Natural killer cell (primary cell): ENCODE results near the gene TSPO2. TPM values are rescaled to one million over a fixed set of nuclear protein-coding genes. Genes with fewer than 3 reads are reported as not detected.

ENCODE experiments used
- ATAC-seq, 3 donors: fragments of 150-1000 bp in 2 of 3; fragments of 200-7000 bp in 1 of 3; cut with Tn5 transposase; 1 replicate in 1 of 3; 2 replicates in 2 of 3; pipeline ENCODE4 v1.10.0; 2021; ENCODE audit warnings: mild to moderate bottlenecking in 2 of 3, moderate library complexity in 2 of 3
- DNase-seq, 2 donors: peaks; one replicate each; pipeline versions ENCODE4 v3.0.0 to v3.0.0-alpha.2; 2013 to 2021; ENCODE audit warnings: mixed read lengths in 1 of 2
- H3K27ac ChIP-seq: one replicate; pipeline ENCODE4 v1.5.1; 2013; ENCODE audit warnings: mild to moderate bottlenecking, low read length
- H3K27me3 ChIP-seq: one replicate; pipeline ENCODE4 v1.6.1; 2013; ENCODE audit warnings: low read length; ENCODE audit not compliant: control insufficient read depth, insufficient read depth
- H3K36me3 ChIP-seq: one replicate; pipeline ENCODE4 v1.6.1; 2013; ENCODE audit warnings: low read length; ENCODE audit not compliant: control insufficient read depth, insufficient read depth
- H3K4me1 ChIP-seq: one replicate; pipeline ENCODE4 v1.6.1; 2013; ENCODE audit warnings: low read length; ENCODE audit not compliant: control insufficient read depth, insufficient read depth
- H3K4me3 ChIP-seq: one replicate; pipeline ENCODE4 v1.5.1; 2013; ENCODE audit warnings: low read length
- H3K9me3 ChIP-seq: one replicate; pipeline ENCODE4 v1.6.1; 2013; ENCODE audit warnings: low read length; ENCODE audit not compliant: control insufficient read depth, insufficient read depth
- H3K27ac Mint-ChIP-seq, 2 donors: one replicate each; pipeline ENCODE4 v1.8.0; 2022; ENCODE audit warnings: mild to moderate bottlenecking in 2 of 2, mixed read lengths in 2 of 2, moderate library complexity in 1 of 2
- H3K27me3 Mint-ChIP-seq, 2 donors: one replicate each; pipeline ENCODE4 v1.8.0; 2022; ENCODE audit warnings: low read depth in 2 of 2, mixed read lengths in 2 of 2
- H3K36me3 Mint-ChIP-seq: one replicate; pipeline ENCODE4 v1.8.0; 2022; ENCODE audit warnings: mixed read lengths
- H3K4me1 Mint-ChIP-seq, 2 donors: one replicate each; pipeline ENCODE4 v1.8.0; 2022; ENCODE audit warnings: mixed read lengths in 2 of 2
- H3K4me3 Mint-ChIP-seq: one replicate; pipeline ENCODE4 v1.8.0; 2022; ENCODE audit warnings: mild to moderate bottlenecking, moderate library complexity, mixed read lengths
- H3K9me3 Mint-ChIP-seq, 2 donors: one replicate each; pipeline ENCODE4 v1.8.0; 2022; ENCODE audit warnings: mixed read lengths in 2 of 2
- CTCF ChIP-seq: fragments of 200-600 bp; IDR thresholded peaks from one replicate; pipeline ENCODE4 v1.8.0; 2022; ENCODE audit warnings: antibody characterized with exemption
- WGBS: methylation state at CpG from one replicate; pipeline ENCODE4 v1.1.7; 2013; ENCODE audit warnings: missing lambda C conversion rate; ENCODE audit not compliant: insufficient coverage; 5-methylcytosine and 5-hydroxymethylcytosine counted together
- intact Hi-C: fragments of 100-400 bp; cut with micrococcal nuclease; formaldehyde crosslinking; loops from one replicate; pipeline ENCODE4 v1.14.2; 2022
- total RNA-seq, 4 donors: library from RNA; stranded (reverse); fragments of 120-200 nt in 1 of 4; gene quantifications; one replicate each; pipeline versions ENCODE4 v1.2.3 to v1.2.4, GENCODE V29; 2013 to 2022

Gene TSPO2
- total RNA-seq, 3 donors from 2014 or later (not counting 1 experiment from before 2014, with no cell fraction given) = not detected

GRCh38 chr6:41077536-41077935 is 35.3 kb downstream of the TSPO2 start:
- no peaks in the 10 kb centered on the region for H3K27me3 ChIP-seq
- no peak overlapping the region for H3K4me3 ChIP-seq
- H3K27me3 Mint-ChIP-seq = no peaks in the 10 kb centered on the region
- intact Hi-C loops = no loop called here
- H3K4me1 ChIP-seq = peaks cover 15% of the 10 kb centered on the region
- DNase-seq (no peak), ATAC-seq (no peak)
- no peak for TF ChIP-seq CTCF
- peak overlapping the region in 1 of 2 donors; percentile 55 for H3K27ac Mint-ChIP-seq
- no peak overlapping the region for H3K27ac ChIP-seq
- H3K36me3 Mint-ChIP-seq = peaks cover 6% of the 10 kb centered on the region
- no peak overlapping the region for H3K4me3 Mint-ChIP-seq
- no peaks in the 10 kb centered on the region for H3K9me3 ChIP-seq
- H3K9me3 Mint-ChIP-seq = no peaks in the 10 kb centered on the region
- peaks cover 16% of the 10 kb centered on the region for H3K36me3 ChIP-seq
- WGBS = 87% methylated on average over 2 of the region's 2 CpGs
- H3K4me1 Mint-ChIP-seq = peaks cover 53 to 65% of the 10 kb centered on the region in 2 donors

GRCh38 chr6:41078101-41078500 is 35.8 kb downstream of the TSPO2 start:
- no peaks in the 10 kb centered on the region for H3K27me3 ChIP-seq
- peaks cover 15% of the 10 kb centered on the region for H3K4me1 ChIP-seq
- Mint-ChIP-seq H3K27me3 (no peaks in the 10 kb centered on the region), H3K4me1 (peaks cover 50 to 69% of the 10 kb centered on the region in 2 donors), H3K4me3 (no peak overlapping the region), H3K36me3 (peaks cover 6% of the 10 kb centered on the region), H3K9me3 (no peaks in the 10 kb centered on the region), H3K27ac (no peak overlapping the region)
- H3K27ac ChIP-seq = no peak overlapping the region
- no peak for TF ChIP-seq CTCF
- H3K36me3 ChIP-seq = peaks cover 16% of the 10 kb centered on the region
- 90% methylated on average over 2 of the region's 3 CpGs for WGBS
- intact Hi-C loops = no loop called here
- no peak overlapping the region for H3K4me3 ChIP-seq
- DNase-seq (no peak), ATAC-seq (no peak)
- no peaks in the 10 kb centered on the region for H3K9me3 ChIP-seq

- Mint-ChIP-seq H3K4me3 (no peak overlapping the region), H3K4me1 (peaks cover 51 to 70% of the 10 kb centered on the region in 2 donors), H3K9me3 (no peaks in the 10 kb centered on the region), H3K36me3 (peaks cover 10% of the 10 kb centered on the region), H3K27ac (peak overlapping the region in 1 of 2 donors; percentile 51), H3K27me3 (no peaks in the 10 kb centered on the region)
- WGBS = 100% methylated on average over 1 of the region's 1 CpG
- intact Hi-C loops = no loop called here
- no peak overlapping the region for H3K27ac ChIP-seq
- ATAC-seq (no peak), DNase-seq (no peak)
- H3K4me3 ChIP-seq = no peak overlapping the region
- TF ChIP-seq CTCF = no peak
- no peaks in the 10 kb centered on the region for H3K27me3 ChIP-seq
- H3K9me3 ChIP-seq = no peaks in the 10 kb centered on the region
- H3K4me1 ChIP-seq = peaks cover 15% of the 10 kb centered on the region
- peaks cover 23% of the 10 kb centered on the region for H3K36me3 ChIP-seq
These were observed 36.8 kb downstream of the TSPO2 start for GRCh38 chr6:41079080-41079479.

- H3K9me3 ChIP-seq = no peaks in the 10 kb centered on the region
- no peaks in the 10 kb centered on the region for H3K27me3 ChIP-seq
- H3K27ac Mint-ChIP-seq = peak overlapping the region; percentile 60 to 83
- DNase-seq = peak in 1 of 2 donors; percentile 61
- peaks cover 35% of the 10 kb centered on the region for H3K36me3 ChIP-seq
- intact Hi-C loops = no loop called here
- peak overlapping the region; percentile 65 for H3K4me3 Mint-ChIP-seq
- peak overlapping the region; percentile 48 for H3K27ac ChIP-seq
- peaks cover 11% of the 10 kb centered on the region for H3K4me1 ChIP-seq
- no peak overlapping the region for H3K4me3 ChIP-seq
- 34% methylated on average over 2 of the region's 2 CpGs for WGBS
- H3K4me1 Mint-ChIP-seq = peaks cover 36 to 54% of the 10 kb centered on the region in 2 donors
- peaks cover 14% of the 10 kb centered on the region for H3K36me3 Mint-ChIP-seq
- no peaks in the 10 kb centered on the region for H3K9me3 Mint-ChIP-seq
- peak; percentile 37 to 58 (median 54) for ATAC-seq
- no peak for TF ChIP-seq CTCF
- no peaks in the 10 kb centered on the region for H3K27me3 Mint-ChIP-seq
These were observed 38.4 kb downstream of the TSPO2 start for GRCh38 chr6:41080621-41081020.
